ENCODE results near the gene RPS13. TPM values are rescaled to one million over a fixed set of nuclear protein-coding genes. Genes with fewer than 3 reads are reported as not detected.
A peak's percentile ranks its signal among the peaks of the same experiment; 100 is the strongest.
"Not testable (repeated sequence)": the region's sequence is repeated elsewhere in the genome, so short reads cannot be mapped to it uniquely, and the experiment has no call there.

RPS13 gene
- total RNA-seq, 2 donors from 2014 or later, result 882 to 1,308 TPM

DNA sequence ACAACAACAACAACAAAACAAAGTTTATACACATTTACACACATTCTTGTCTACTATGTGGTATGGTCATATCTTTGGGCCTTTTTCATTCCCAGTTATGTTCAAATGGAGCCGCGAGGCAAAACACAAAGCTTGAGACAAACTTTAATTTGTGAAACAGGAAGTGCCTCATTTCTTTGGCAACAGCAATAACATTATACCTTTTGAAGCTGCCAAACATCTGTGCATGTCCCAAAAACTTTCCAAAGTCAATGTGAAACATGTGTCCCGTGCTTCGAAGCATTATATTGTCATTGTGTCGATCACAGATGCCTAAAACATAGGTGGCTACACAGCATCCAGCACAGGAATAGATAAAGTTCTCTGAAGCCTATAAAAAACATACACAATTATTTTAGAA is 25.0 kb upstream of the RPS13 start:
- H3K36me3 ChIP-seq, result no peaks in the 10 kb centered on the region
- H3K4me3 ChIP-seq, result no peak overlapping the region
- TF ChIP-seq POLR2A (IDR thresholded peaks at IDR 0.05), result no peak
- TF ChIP-seq POLR2AphosphoS5 (IDR thresholded peaks at IDR 0.05), result no peak
- TF ChIP-seq, protein P1, sequence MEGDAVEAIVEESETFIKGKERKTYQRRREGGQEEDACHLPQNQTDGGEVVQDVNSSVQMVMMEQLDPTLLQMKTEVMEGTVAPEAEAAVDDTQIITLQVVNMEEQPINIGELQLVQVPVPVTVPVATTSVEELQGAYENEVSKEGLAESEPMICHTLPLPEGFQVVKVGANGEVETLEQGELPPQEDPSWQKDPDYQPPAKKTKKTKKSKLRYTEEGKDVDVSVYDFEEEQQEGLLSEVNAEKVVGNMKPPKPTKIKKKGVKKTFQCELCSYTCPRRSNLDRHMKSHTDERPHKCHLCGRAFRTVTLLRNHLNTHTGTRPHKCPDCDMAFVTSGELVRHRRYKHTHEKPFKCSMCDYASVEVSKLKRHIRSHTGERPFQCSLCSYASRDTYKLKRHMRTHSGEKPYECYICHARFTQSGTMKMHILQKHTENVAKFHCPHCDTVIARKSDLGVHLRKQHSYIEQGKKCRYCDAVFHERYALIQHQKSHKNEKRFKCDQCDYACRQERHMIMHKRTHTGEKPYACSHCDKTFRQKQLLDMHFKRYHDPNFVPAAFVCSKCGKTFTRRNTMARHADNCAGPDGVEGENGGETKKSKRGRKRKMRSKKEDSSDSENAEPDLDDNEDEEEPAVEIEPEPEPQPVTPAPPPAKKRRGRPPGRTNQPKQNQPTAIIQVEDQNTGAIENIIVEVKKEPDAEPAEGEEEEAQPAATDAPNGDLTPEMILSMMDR (IDR thresholded peaks at IDR 0.05), result no peak
- H3K27ac ChIP-seq, result no peak overlapping the region
- WGBS, result 91% methylated on average over 5 of the region's 5 CpGs
- intact Hi-C loops (cut with DNase I), result no loop called here
- H3K9me3 ChIP-seq, result no peaks in the 10 kb centered on the region
- H3K4me1 ChIP-seq (replicated peaks), result no peaks in the 10 kb centered on the region
- no peaks in the 10 kb centered on the region for H3K27me3 ChIP-seq (replicated peaks; ENCODE audit: insufficient read depth)
- DNase-seq (ENCODE audit: low spot score), result no peak

DNA sequence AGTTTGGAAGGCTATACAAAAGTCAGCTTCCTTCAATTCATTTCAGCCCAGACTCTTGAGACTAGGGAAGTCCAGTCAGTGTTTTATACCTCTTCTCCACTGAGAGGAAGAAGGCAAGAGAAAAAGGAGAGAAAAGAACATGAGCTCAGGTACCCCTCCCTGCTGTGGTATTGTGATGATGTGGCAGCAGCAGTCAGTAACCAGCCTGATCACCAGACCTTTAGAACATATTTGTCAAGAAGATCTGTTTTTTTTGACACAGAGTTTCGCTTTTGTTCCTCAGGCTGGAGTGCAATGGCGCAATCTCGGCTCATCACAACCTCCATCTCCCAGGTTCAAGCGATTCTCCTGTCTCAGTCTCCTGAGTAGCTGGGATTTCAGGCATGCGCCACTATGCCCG is 21.2 kb upstream of the RPS13 start:
- WGBS, result 97% methylated on average over 6 of the region's 6 CpGs
- TF ChIP-seq POLR2A (IDR thresholded peaks at IDR 0.05) (no peak), POLR2AphosphoS5 (IDR thresholded peaks at IDR 0.05) (no peak)
- TF ChIP-seq, protein P1 (IDR thresholded peaks at IDR 0.05), result no peak
- no peaks in the 10 kb centered on the region for H3K36me3 ChIP-seq

DNA sequence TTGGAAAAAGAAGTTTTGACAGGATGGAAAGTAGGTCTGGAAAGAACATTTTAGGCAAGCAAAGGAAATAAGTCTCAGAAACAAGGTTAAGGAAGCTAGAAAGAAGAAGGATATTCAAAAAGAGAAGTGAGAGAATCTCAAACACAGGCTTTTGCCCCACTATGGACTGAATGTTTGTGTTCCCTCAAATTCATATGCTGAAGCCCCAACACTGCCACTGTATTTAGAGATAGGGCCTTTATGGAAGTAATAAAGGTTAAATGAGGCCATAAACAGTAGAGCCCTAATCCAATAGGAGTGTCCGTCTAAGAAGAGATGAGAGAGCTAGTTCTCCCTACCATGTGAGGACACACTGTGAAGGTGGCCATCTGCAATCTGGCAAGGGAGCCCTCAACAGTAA is 20.6 kb upstream of the RPS13 start:
- no peaks in the 10 kb centered on the region for H3K4me1 ChIP-seq (replicated peaks)
- WGBS, result 67% methylated on average over 1 of the region's 1 CpG
- intact Hi-C loops (cut with DNase I), result no loop called here
- no peaks in the 10 kb centered on the region for H3K36me3 ChIP-seq
- H3K27me3 ChIP-seq (replicated peaks; ENCODE audit: insufficient read depth), result no peaks in the 10 kb centered on the region
- no peak for DNase-seq (ENCODE audit: low spot score)
- TF ChIP-seq, protein P1 (IDR thresholded peaks at IDR 0.05), result no peak
- no peak for TF ChIP-seq POLR2AphosphoS5 (IDR thresholded peaks at IDR 0.05)
- TF ChIP-seq POLR2A (IDR thresholded peaks at IDR 0.05), result no peak
- H3K4me3 ChIP-seq, result no peak overlapping the region
- H3K9me3 ChIP-seq, result no peaks in the 10 kb centered on the region
- H3K27ac ChIP-seq, result no peak overlapping the region

More for the DNA sequence above, 21.2 kb upstream of the RPS13 start:
- Histone ChIP-seq H3K4me1 (replicated peaks) (no peaks in the 10 kb centered on the region), H3K27ac (no peak overlapping the region), H3K27me3 (replicated peaks; ENCODE audit: insufficient read depth) (no peaks in the 10 kb centered on the region), H3K4me3 (no peak overlapping the region), H3K9me3 (no peaks in the 10 kb centered on the region)
- DNase-seq (ENCODE audit: low spot score), result no peak
- intact Hi-C loops (cut with DNase I), result no loop called here

DNA sequence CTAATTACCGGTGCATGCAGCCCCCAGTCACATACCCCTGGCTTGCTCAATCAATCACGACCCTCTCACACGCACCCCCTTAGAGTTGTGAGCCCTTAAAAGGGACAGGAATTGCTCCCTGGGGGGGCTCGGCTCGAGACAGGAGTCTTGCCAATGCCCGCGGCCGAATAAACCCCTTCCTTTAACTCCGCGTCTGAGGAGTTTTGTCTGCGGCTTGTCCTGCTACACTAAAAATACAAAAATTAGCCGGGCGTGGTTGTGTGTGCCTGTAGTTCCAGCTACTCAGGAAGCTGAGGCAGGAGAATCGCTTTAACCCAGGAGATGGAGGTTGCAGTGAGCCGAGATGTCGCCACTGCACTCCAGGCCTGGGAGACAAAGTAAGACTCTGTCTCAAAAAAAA is 8.5 kb upstream of the RPS13 start:
- DNase-seq (ENCODE audit: low spot score), result not testable (repeated sequence)

DNA sequence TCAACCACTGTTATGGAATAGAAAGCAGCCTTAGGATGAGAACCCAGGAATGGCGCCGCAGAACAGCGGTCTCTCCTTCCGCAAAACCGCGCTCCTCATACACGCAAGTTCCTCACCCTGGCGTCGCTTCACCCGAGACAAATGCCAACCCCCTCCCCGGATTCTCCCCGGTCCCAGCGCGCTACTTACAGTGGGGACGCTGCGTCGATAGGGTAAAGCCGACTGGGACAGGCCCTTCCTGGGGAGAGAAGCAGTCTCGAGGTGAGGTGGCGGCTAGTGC is 287 bp downstream of the RPS13 start:
- TF ChIP-seq, protein P1 (IDR thresholded peaks at IDR 0.05), result no peak
- TF ChIP-seq POLR2AphosphoS5 (IDR thresholded peaks at IDR 0.05), result no peak
- TF ChIP-seq POLR2A (IDR thresholded peaks at IDR 0.05), result no peak
- DNase-seq (ENCODE audit: low spot score), result no peak
- H3K4me1 ChIP-seq (replicated peaks), result no peaks in the 10 kb centered on the region
- intact Hi-C loops (cut with DNase I), result loop anchor here (2.0 to 5.0 kb wide), 2 partner anchors 130 to 340 kb away; partner anchors contain the start of genes C11orf58 and PIK3C2A
- H3K9me3 ChIP-seq, result no peaks in the 10 kb centered on the region
- no peaks in the 10 kb centered on the region for H3K27me3 ChIP-seq (replicated peaks; ENCODE audit: insufficient read depth)
- H3K27ac ChIP-seq, result peak overlapping the region; percentile 86 to 87
- peak overlapping the region; percentile 75 to 92 for H3K4me3 ChIP-seq
- peaks cover 0 to 5% of the 10 kb centered on the region in 2 donors for H3K36me3 ChIP-seq
- WGBS, result under 1% methylated on average over 20 of the region's 20 CpGs

More for the DNA sequence above, 8.5 kb upstream of the RPS13 start:
- H3K36me3 ChIP-seq; intact Hi-C loops (cut with DNase I); H3K4me3 ChIP-seq; H3K9me3 ChIP-seq; H3K27me3 ChIP-seq (replicated peaks; ENCODE audit: insufficient read depth); H3K27ac ChIP-seq; H3K4me1 ChIP-seq (replicated peaks): not testable (repeated sequence)
- 83% methylated on average over 16 of the region's 16 CpGs for WGBS

Measured in prostate gland (tissue), 2 donors.